GM13977 (cell line): ENCODE results near the gene MYO1C.

Source experiments
- DNase-seq: peaks from one replicate; pipeline ENCODE4 v3.0.0; 2012; ENCODE audit warnings: low spot score
- in situ Hi-C: fragments of 300-500 bp; cut with MboI; formaldehyde crosslinking; loops from one replicate; pipeline ENCODE4 v1.12.0; 2022; ENCODE audit warnings: low sequenced_read_pairs, low pct_unique_long_range_greater_than_20kb, mixed read lengths, inconsistent platforms; ENCODE audit not compliant: unreplicated experiment
- TF ChIP-seq, protein P1 (sequence below): IDR thresholded peaks from 2 replicates; pipeline ENCODE4 v1.5.1; 2012; ENCODE audit warnings: mild to moderate bottlenecking, control low read depth; ENCODE audit not compliant: insufficient read depth; ENCODE audit errors: extremely low read depth, missing control alignments

The MYO1C gene

GRCh38 chr17:1442187-1442586 lies 50.3 kb downstream of the MYO1C start:
- TF ChIP-seq, protein P1, sequence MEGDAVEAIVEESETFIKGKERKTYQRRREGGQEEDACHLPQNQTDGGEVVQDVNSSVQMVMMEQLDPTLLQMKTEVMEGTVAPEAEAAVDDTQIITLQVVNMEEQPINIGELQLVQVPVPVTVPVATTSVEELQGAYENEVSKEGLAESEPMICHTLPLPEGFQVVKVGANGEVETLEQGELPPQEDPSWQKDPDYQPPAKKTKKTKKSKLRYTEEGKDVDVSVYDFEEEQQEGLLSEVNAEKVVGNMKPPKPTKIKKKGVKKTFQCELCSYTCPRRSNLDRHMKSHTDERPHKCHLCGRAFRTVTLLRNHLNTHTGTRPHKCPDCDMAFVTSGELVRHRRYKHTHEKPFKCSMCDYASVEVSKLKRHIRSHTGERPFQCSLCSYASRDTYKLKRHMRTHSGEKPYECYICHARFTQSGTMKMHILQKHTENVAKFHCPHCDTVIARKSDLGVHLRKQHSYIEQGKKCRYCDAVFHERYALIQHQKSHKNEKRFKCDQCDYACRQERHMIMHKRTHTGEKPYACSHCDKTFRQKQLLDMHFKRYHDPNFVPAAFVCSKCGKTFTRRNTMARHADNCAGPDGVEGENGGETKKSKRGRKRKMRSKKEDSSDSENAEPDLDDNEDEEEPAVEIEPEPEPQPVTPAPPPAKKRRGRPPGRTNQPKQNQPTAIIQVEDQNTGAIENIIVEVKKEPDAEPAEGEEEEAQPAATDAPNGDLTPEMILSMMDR = no peak
- no peak for DNase-seq
- in situ Hi-C loops = no loop called here

DNA sequence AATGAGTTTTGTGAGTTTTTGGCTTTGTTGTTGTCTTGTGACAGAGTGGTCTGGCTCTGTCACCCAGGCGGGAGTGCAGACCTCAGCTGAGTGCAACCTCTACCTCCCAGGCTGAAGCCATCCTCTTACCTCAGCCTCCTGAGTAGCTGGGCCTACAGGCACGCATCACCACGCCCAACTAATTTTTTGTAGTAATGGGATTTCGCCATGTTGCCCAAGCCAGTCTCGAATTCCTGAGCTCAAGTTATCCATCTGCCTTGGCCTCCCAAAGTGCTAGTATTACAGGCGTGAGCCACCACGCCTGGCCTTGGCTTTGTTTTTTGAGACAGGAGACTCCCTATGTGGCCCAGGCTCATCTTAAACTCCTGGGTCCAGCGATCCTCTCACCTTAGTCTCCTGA lies 51.6 kb downstream of the MYO1C start:
- TF ChIP-seq, protein P1 = no peak
- DNase-seq = no peak
- in situ Hi-C loops = no loop called here

GRCh38 chr17:1438593-1439083 lies 53.8 kb downstream of the MYO1C start:
- in situ Hi-C loops = no loop called here
- TF ChIP-seq, protein P1 = no peak
- no peak for DNase-seq

DNA sequence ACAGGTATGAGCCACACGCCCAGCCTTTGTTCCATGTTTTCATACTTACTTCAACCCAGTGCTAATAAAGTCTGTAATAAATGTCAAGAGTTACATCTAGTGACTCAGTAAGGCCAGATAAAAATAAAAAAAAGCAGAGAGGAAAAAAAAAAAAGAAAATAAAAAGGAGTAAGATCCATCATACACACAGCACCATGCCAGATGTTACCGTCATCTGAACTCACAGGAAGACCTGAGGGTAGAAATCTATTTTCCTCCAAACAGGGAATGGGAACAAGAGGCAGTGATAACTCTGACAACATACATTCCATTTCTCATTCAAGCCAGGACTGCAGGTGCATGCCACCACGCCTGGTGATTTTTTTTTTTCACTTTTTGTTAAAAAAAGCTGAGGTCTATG lies 57.2 kb downstream of the MYO1C start:
- in situ Hi-C loops = no loop called here
- DNase-seq = no peak
- TF ChIP-seq, protein P1 = no peak

- in situ Hi-C loops = no loop called here
- no peak for DNase-seq
Observed at GRCh38 chr17:1434150-1434549, 58.3 kb downstream of the MYO1C start.

GRCh38 chr17:1431631-1432104 lies 60.8 kb downstream of the MYO1C start:
- TF ChIP-seq, protein P1 = no peak
- in situ Hi-C loops = no loop called here
- DNase-seq = peak; percentile 65

More at GRCh38 chr17:1434150-1434549, 58.3 kb downstream of the MYO1C start:
- TF ChIP-seq, protein P1 = no peak
